ENCODE measurements around the gene MOV10.

- TF ChIP-seq CTCF (IDR thresholded peaks at IDR 0.05; ENCODE audit: borderline replicate concordance, extremely low read depth, low read length, poor library complexity, severe bottlenecking) (no peak), EZH2 (IDR thresholded peaks at IDR 0.05; ENCODE audit: borderline replicate concordance, low read depth, low read length, severe bottlenecking) (no peak)
Measured at GRCh38 chr1:112675728-112676381, 1.4 kb downstream of the MOV10 start.

Measured in DND-41 (cell line).